Right atrium auricular region (tissue), 2 donors: ENCODE data around the gene ZNF416. TPM values are rescaled to one million over a fixed set of nuclear protein-coding genes. Genes with fewer than 3 reads are reported as not detected.

ENCODE experiments used
- DNase-seq: peaks from one replicate; pipeline ENCODE4 v3.0.0-alpha.2; 2019; ENCODE audit warnings: low spot score
- H3K27ac ChIP-seq, 2 donors: fragments of 200-600 bp; sonication (generic); 1 replicate in 1 of 2; 2 replicates in 1 of 2; pipeline ENCODE4 v1.5.1; 2016 to 2019
- H3K27me3 ChIP-seq, 2 donors: fragments of 200-600 bp; sonication (generic); one replicate each; pipeline versions ENCODE4 v1.5.1 to v1.6.0; 2017 to 2019
- H3K36me3 ChIP-seq: fragments of 200-600 bp; sonication (generic); one replicate; pipeline ENCODE4 v1.5.1; 2016
- H3K4me1 ChIP-seq, 2 donors: fragments of 200-600 bp; sonication (generic); one replicate each; pipeline versions ENCODE4 v1.5.1 to v1.6.0; 2017 to 2019
- H3K4me3 ChIP-seq, 2 donors: fragments of 200-600 bp; sonication (generic); 1 replicate in 1 of 2; 2 replicates in 1 of 2; pipeline ENCODE4 v1.5.1; 2017 to 2019; ENCODE audit warnings: mild to moderate bottlenecking in 1 of 2, moderate library complexity in 1 of 2
- H3K9me3 ChIP-seq, 2 donors: fragments of 200-600 bp; sonication (generic); one replicate each; pipeline ENCODE4 v1.5.1; 2019
- total RNA-seq, 2 donors: library from RNA; depleted of rRNA; stranded (reverse); fragments of >200 nt; gene quantifications; one replicate each; pipeline ENCODE4 v1.1.0, GENCODE V29; 2016
- TF ChIP-seq, protein P1 (sequence below), 2 donors: fragments of 200-600 bp; sonication (generic); IDR thresholded peaks; one replicate each; pipeline ENCODE4 v1.5.1; 2019; ENCODE audit warnings: antibody characterized with exemption in 2 of 2

ZNF416 gene
- total RNA-seq, result 1 to 10 TPM; 3.2 to 4.4 TPM

DNA sequence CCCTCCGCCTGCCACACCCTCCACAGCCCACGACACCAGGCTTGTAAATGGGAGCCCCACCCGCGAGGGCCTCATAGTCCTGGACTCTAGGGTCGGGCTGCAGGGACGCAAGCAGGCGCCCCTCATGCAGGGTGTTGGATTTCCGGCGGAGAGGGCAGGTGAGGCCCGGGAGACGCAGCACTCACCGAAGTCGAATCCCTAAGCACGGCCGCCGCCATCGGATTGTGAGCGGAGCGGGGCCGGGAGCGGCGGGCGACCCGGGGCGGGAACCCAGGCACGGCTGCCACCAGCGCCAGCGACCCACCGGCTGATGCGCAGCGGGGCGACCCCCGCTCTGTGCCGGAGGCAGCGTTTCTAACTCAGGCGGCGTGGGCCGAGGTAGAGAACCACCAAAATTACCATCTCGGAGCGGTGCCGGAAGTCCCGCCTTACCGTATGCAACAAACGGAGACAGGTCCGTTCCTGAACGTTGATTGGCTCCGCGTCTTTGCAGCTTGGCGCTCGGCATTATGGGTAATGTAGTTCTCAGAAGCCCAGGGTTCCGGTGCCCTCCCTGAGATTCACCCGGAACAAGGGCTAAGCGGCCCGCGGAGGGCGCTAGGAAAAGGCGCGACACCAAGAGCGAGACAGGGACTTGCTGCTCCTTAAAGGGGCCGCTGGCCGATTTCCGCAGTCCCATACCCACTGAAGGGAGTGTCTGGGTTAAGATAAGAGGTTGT, at the start of gene ZNF416:
Gene ZNF416 (minus strand): TSS at position 425 of the 719 bp plus-strand sequence. CDS start 207 bp downstream, at position 218.
- DNase-seq, result peak; percentile 99
- peak within 1 kb of the TSS; percentile 58 to 77 for H3K27ac ChIP-seq
- H3K9me3 ChIP-seq, result peaks cover 12 to 41% of the 10 kb centered on the region in 2 donors

DNA sequence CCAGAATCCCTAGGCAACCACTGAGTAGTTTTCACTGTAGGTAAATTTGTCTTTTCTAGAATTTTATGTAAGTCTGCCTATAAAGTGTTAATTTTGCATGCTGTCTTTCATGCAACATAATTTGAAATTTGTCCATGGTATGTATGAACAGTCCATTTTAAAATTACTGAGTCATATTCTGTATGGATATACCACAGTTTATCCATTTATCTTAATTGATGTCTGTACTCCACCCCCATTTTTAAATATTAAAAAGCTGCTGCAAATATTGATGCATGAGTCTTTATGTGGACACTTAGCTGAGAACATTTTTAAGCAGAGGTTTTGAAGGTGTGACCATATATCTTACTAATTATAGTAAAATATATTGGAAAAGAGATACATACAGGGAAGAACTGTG, 44.4 kb upstream of the ZNF416 start:
- Histone ChIP-seq H3K27ac (no peak overlapping the region), H3K27me3 (no peaks in the 10 kb centered on the region), H3K4me1 (no peaks in the 10 kb centered on the region), H3K9me3 (peaks cover 42 to 79% of the 10 kb centered on the region in 2 donors), H3K36me3 (peaks cover 50% of the 10 kb centered on the region), H3K4me3 (no peak overlapping the region)
- no peak for DNase-seq
- TF ChIP-seq, protein P1, sequence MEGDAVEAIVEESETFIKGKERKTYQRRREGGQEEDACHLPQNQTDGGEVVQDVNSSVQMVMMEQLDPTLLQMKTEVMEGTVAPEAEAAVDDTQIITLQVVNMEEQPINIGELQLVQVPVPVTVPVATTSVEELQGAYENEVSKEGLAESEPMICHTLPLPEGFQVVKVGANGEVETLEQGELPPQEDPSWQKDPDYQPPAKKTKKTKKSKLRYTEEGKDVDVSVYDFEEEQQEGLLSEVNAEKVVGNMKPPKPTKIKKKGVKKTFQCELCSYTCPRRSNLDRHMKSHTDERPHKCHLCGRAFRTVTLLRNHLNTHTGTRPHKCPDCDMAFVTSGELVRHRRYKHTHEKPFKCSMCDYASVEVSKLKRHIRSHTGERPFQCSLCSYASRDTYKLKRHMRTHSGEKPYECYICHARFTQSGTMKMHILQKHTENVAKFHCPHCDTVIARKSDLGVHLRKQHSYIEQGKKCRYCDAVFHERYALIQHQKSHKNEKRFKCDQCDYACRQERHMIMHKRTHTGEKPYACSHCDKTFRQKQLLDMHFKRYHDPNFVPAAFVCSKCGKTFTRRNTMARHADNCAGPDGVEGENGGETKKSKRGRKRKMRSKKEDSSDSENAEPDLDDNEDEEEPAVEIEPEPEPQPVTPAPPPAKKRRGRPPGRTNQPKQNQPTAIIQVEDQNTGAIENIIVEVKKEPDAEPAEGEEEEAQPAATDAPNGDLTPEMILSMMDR (IDR thresholded peaks at IDR 0.05), result no peak

More for the DNA sequence above, at the start of gene ZNF416:
- Histone ChIP-seq H3K27me3 (no peaks in the 10 kb centered on the region), H3K4me3 (peak within 1 kb of the TSS; percentile 91 to 94), H3K36me3 (peaks cover 35% of the 10 kb centered on the region), H3K4me1 (peaks cover 0 to 21% of the 10 kb centered on the region in 2 donors)
- TF ChIP-seq, protein P1 (IDR thresholded peaks at IDR 0.05), result peak in 1 of 2 donors; percentile 45

DNA sequence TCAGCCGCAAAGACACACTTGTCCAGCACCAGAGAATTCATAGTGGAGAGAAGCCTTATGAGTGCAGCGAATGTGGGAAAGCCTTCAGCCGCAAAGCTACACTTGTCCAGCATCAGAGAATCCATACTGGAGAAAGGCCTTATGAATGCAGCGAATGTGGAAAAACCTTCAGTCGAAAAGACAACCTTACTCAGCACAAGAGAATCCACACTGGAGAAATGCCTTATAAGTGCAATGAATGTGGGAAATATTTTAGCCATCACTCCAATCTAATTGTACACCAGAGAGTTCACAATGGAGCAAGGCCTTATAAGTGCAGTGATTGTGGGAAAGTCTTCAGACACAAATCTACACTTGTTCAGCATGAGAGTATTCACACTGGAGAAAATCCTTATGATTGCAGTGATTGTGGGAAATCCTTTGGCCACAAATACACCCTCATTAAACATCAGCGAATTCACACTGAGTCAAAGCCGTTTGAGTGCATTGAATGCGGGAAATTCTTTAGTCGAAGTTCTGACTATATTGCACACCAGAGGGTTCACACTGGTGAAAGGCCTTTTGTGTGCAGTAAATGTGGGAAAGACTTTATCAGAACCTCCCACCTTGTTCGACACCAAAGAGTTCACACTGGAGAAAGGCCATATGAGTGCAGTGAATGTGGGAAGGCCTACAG, 42.1 kb upstream of the ZNF416 start:
- H3K4me3 ChIP-seq, result no peak overlapping the region
- peaks cover 56 to 98% of the 10 kb centered on the region in 2 donors for H3K9me3 ChIP-seq
- no peak for DNase-seq
- H3K4me1 ChIP-seq, result no peaks in the 10 kb centered on the region
- peaks cover 73% of the 10 kb centered on the region for H3K36me3 ChIP-seq
- TF ChIP-seq, protein P1 (IDR thresholded peaks at IDR 0.05), result no peak
- H3K27ac ChIP-seq, result no peak overlapping the region
- H3K27me3 ChIP-seq, result no peaks in the 10 kb centered on the region

DNA sequence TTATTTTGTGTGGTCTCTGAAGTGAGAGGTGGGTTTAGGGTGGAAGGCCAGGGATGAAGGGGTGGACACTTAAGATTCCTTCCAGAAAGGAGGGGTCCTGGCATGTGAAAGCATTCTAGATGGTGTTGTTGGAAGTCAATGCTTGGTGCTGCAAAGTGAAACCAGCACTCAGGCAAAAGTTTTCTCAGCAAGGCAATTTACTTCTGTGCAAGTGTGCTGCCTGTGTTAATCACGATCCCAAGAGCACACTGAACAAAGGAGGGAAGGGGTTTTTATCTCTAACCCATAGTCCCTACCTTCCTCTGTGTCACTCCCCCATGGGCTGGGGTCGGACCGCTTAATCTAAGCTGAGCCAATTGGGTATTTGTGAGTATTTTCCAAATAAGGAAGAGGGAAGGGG, 36.6 kb upstream of the ZNF416 start:
- Histone ChIP-seq H3K9me3 (peaks cover 28 to 60% of the 10 kb centered on the region in 2 donors), H3K27me3 (no peaks in the 10 kb centered on the region), H3K4me3 (peak overlapping the region in 1 of 2 donors; percentile 92), H3K36me3 (peaks cover 49% of the 10 kb centered on the region), H3K4me1 (peaks cover 0 to 16% of the 10 kb centered on the region in 2 donors), H3K27ac (no peak overlapping the region)
- DNase-seq, result no peak
- TF ChIP-seq, protein P1 (IDR thresholded peaks at IDR 0.05), result no peak

DNA sequence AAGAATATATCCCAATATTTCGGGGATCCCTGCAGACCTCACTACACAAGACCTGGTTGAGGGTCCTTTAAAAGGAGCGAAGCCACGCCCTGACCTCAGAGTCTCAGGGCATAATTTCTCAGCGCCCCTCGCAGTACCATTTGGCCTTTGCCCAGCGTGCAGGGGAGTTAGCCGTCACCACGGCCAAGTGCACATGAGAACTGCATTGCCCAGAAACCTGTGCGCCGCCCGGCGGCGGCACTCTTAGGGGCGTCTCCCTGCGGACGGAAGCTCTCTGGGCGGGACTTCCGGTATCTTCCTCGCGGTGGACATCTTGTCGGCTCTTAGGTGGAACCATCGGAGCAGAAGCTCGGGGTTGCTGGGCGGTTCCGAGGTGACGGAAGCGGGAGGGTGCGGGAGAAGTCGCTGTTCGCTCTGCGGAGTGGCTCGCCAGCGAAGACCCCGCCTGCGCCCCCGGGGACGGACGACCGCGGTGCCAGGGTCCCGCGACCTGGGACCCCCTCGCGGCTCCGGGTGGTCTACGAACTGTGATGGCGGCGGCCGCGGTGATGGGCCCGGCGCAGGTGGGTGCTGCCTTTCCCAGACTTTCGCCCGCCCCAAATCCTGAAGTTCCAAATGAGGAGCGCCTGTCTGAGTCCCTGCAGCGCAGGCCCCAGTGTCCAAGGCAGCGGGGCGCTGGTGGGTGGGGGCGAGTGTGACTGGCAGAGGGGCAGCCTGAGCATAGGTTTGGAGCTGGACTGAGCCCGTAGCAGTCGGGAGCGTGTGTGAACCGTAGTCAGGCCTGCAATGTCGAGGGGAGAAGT, 35.4 kb upstream of the ZNF416 start, which contains the start of gene ZNF134:
Gene ZNF134 (plus strand): TSS at position 302 of the 803 bp plus-strand sequence. CDS start 5,227 bp downstream, outside the sequence.
- H3K27me3 ChIP-seq, result no peaks in the 10 kb centered on the region
- DNase-seq, result peak; percentile 87
- TF ChIP-seq, protein P1 (IDR thresholded peaks at IDR 0.05), result peak; percentile 32 to 45
- H3K4me1 ChIP-seq, result peaks cover 0 to 16% of the 10 kb centered on the region in 2 donors
- peak within 1 kb of the TSS; percentile 72 to 81 for H3K27ac ChIP-seq
- peaks cover 18 to 48% of the 10 kb centered on the region in 2 donors for H3K9me3 ChIP-seq
- peak within 1 kb of the TSS; percentile 92 to 99 for H3K4me3 ChIP-seq
- peaks cover 37% of the 10 kb centered on the region for H3K36me3 ChIP-seq
